GM23338 (cell line): Measurements from ENCODE around the gene NIN. TPM values are rescaled to one million over a fixed set of nuclear protein-coding genes. Genes with fewer than 3 reads are reported as not detected.
A peak's percentile ranks its signal among the peaks of the same experiment; 100 is the strongest.

Experiments used
- ATAC-seq: fragments of 200-7000 bp; cut with Tn5 transposase; 3 replicates; pipeline ENCODE4 v1.9.1; 2020
- DNase-seq: peaks from one replicate; pipeline ENCODE4 v3.0.0-alpha.2; 2015; ENCODE audit warnings: low spot score
- H2AFZ ChIP-seq: fragments of 200-600 bp; sonication (generic); 2 replicates; pipeline ENCODE4 v1.8.0; 2016; ENCODE audit warnings: antibody characterized with exemption, mild to moderate bottlenecking, moderate library complexity
- H3F3A ChIP-seq: fragments of 200-600 bp; sonication (generic); replicated peaks from 2 replicates; pipeline ENCODE4 v1.8.0; 2017; ENCODE audit warnings: antibody characterized with exemption, mixed run types, low read depth
- H3K27ac ChIP-seq: fragments of 200-600 bp; sonication (generic); 2 replicates; pipeline ENCODE4 v1.6.1; 2016; ENCODE audit warnings: low read depth
- H3K27me3 ChIP-seq: fragments of 200-600 bp; sonication (generic); 2 replicates; pipeline ENCODE4 v1.8.0; 2016; ENCODE audit warnings: mild to moderate bottlenecking, mixed run types, moderate library complexity; ENCODE audit not compliant: insufficient read depth
- H3K36me3 ChIP-seq: fragments of 200-600 bp; sonication (generic); 2 replicates; pipeline ENCODE4 v1.8.0; 2016; ENCODE audit warnings: mild to moderate bottlenecking; ENCODE audit not compliant: insufficient read depth
- H3K4me1 ChIP-seq: fragments of 200-600 bp; sonication (generic); 2 replicates; pipeline ENCODE4 v1.8.0; 2016; ENCODE audit warnings: mild to moderate bottlenecking, moderate library complexity; ENCODE audit not compliant: insufficient read depth
- H3K4me2 ChIP-seq: fragments of 200-600 bp; sonication (generic); 2 replicates; pipeline ENCODE4 v1.7.1; 2017; ENCODE audit warnings: mixed run types
- H3K4me3 ChIP-seq: fragments of 200-600 bp; sonication (generic); 2 replicates; pipeline ENCODE4 v1.6.1; 2016; ENCODE audit warnings: mixed run types
- H3K79me2 ChIP-seq: fragments of 200-600 bp; sonication (generic); replicated peaks from 2 replicates; pipeline ENCODE4 v1.8.0; 2017; ENCODE audit warnings: mild to moderate bottlenecking; ENCODE audit not compliant: insufficient read depth
- H3K9me2 ChIP-seq: fragments of 200-600 bp; sonication (generic); 2 replicates; pipeline ENCODE4 v1.8.0; 2017; ENCODE audit not compliant: insufficient read depth
- H4K20me1 ChIP-seq: fragments of 200-600 bp; sonication (generic); replicated peaks from 2 replicates; pipeline ENCODE4 v1.8.0; 2017; ENCODE audit warnings: mild to moderate bottlenecking; ENCODE audit not compliant: insufficient read depth
- H3K27ac Mint-ChIP-seq: 2 replicates; pipeline ENCODE4 v1.8.0; 2020; ENCODE audit warnings: inconsistent platforms, mild to moderate bottlenecking, moderate library complexity, mixed read lengths
- H3K27me3 Mint-ChIP-seq: 3 replicates; pipeline ENCODE4 v1.8.0; 2022; ENCODE audit warnings: low read depth, mild to moderate bottlenecking, moderate library complexity, mixed read lengths, inconsistent platforms; ENCODE audit not compliant: insufficient read depth, poor library complexity
- H3K36me3 Mint-ChIP-seq: 3 replicates; pipeline ENCODE4 v1.8.0; 2021; ENCODE audit warnings: low read depth, mild to moderate bottlenecking, inconsistent platforms, moderate library complexity, mixed read lengths
- H3K4me1 Mint-ChIP-seq: 3 replicates; pipeline ENCODE4 v1.8.0; 2020; ENCODE audit warnings: mild to moderate bottlenecking, inconsistent platforms, mixed read lengths
- H3K4me3 Mint-ChIP-seq: 3 replicates; pipeline ENCODE4 v1.8.0; 2021; ENCODE audit warnings: moderate library complexity, mild to moderate bottlenecking, inconsistent platforms, mixed read lengths
- H3K9me3 Mint-ChIP-seq: 3 replicates; pipeline ENCODE4 v1.8.0; 2020; ENCODE audit warnings: moderate library complexity, mild to moderate bottlenecking, inconsistent platforms, mixed read lengths
- EZH2phosphoT487 ChIP-seq: fragments of 200-600 bp; sonication (generic); IDR thresholded peaks from one replicate; pipeline ENCODE4 v1.8.1; 2018; ENCODE audit warnings: antibody characterized with exemption; ENCODE audit not compliant: unreplicated experiment
- polyA plus RNA-seq: library from polyadenylated mRNA; unstranded; fragments of >200 nt; fragmentation: Nextera tagmentation; extraction: Ambion mirVana; gene quantifications from 2 replicates; pipeline ENCODE4 v1.2.1, GENCODE V29; 2016
- total RNA-seq: library from RNA; depleted of rRNA; stranded (reverse); fragments of >200 nt; shearing (Covaris generic); gene quantifications from 2 replicates; pipeline ENCODE4 v1.2.3, GENCODE V29; 2014
- TF ChIP-seq, protein P1 (sequence below): fragments of 250-450 bp; sonication (Bioruptor Pico); IDR thresholded peaks from 2 replicates; pipeline ENCODE4 v1.5.0; 2020; ENCODE audit warnings: mild to moderate bottlenecking, moderate library complexity
- TF ChIP-seq, protein P2 (sequence below): IDR thresholded peaks from 2 replicates; pipeline ENCODE4 v1.6.1; 2016; ENCODE audit warnings: antibody characterized with exemption

Gene NIN
- total and polyA plus RNA-seq, 2 experiments from 2014 or later: 7.4 to 17.4 TPM

DNA sequence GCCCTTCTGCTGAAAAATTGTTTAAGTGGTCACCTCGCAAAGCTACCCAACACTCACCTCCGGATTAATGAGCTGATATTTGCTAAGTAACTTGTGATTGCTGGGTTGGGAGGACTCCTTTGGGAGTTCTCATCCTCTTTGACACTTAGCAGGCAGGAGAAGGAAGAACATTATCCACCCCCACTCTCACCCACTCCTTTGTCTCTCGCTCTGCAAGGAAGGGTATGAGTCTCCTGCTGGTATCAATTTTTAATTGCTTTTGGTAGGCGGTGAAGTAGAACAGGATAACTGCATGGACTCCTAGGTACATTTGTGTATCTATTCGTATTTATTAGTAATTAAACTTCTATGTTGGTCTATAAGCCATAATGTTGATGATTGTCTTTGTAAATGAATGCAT lies 34.0 kb upstream of the NIN start (continued):
- TF ChIP-seq, protein P1, sequence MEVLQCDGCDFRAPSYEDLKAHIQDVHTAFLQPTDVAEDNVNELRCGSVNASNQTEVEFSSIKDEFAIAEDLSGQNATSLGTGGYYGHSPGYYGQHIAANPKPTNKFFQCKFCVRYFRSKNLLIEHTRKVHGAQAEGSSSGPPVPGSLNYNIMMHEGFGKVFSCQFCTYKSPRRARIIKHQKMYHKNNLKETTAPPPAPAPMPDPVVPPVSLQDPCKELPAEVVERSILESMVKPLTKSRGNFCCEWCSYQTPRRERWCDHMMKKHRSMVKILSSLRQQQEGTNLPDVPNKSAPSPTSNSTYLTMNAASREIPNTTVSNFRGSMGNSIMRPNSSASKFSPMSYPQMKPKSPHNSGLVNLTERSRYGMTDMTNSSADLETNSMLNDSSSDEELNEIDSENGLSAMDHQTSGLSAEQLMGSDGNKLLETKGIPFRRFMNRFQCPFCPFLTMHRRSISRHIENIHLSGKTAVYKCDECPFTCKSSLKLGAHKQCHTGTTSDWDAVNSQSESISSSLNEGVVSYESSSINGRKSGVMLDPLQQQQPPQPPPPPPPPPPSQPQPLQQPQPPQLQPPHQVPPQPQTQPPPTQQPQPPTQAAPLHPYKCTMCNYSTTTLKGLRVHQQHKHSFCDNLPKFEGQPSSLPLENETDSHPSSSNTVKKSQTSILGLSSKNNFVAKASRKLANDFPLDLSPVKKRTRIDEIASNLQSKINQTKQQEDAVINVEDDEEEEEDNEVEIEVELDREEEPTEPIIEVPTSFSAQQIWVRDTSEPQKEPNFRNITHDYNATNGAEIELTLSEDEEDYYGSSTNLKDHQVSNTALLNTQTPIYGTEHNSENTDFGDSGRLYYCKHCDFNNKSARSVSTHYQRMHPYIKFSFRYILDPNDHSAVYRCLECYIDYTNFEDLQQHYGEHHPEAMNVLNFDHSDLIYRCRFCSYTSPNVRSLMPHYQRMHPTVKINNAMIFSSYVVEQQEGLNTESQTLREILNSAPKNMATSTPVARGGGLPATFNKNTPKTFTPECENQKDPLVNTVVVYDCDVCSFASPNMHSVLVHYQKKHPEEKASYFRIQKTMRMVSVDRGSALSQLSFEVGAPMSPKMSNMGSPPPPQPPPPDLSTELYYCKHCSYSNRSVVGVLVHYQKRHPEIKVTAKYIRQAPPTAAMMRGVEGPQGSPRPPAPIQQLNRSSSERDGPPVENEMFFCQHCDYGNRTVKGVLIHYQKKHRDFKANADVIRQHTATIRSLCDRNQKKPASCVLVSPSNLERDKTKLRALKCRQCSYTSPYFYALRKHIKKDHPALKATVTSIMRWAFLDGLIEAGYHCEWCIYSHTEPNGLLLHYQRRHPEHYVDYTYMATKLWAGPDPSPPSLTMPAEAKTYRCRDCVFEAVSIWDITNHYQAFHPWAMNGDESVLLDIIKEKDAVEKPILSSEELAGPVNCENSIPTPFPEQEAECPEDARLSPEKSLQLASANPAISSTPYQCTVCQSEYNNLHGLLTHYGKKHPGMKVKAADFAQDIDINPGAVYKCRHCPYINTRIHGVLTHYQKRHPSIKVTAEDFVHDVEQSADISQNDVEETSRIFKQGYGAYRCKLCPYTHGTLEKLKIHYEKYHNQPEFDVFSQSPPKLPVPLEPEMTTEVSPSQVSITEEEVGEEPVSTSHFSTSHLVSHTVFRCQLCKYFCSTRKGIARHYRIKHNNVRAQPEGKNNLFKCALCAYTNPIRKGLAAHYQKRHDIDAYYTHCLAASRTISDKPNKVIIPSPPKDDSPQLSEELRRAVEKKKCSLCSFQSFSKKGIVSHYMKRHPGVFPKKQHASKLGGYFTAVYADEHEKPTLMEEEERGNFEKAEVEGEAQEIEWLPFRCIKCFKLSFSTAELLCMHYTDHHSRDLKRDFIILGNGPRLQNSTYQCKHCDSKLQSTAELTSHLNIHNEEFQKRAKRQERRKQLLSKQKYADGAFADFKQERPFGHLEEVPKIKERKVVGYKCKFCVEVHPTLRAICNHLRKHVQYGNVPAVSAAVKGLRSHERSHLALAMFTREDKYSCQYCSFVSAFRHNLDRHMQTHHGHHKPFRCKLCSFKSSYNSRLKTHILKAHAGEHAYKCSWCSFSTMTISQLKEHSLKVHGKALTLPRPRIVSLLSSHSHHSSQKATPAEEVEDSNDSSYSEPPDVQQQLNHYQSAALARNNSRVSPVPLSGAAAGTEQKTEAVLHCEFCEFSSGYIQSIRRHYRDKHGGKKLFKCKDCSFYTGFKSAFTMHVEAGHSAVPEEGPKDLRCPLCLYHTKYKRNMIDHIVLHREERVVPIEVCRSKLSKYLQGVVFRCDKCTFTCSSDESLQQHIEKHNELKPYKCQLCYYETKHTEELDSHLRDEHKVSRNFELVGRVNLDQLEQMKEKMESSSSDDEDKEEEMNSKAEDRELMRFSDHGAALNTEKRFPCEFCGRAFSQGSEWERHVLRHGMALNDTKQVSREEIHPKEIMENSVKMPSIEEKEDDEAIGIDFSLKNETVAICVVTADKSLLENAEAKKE (CRISPR knock-in tag): no peak

DNA sequence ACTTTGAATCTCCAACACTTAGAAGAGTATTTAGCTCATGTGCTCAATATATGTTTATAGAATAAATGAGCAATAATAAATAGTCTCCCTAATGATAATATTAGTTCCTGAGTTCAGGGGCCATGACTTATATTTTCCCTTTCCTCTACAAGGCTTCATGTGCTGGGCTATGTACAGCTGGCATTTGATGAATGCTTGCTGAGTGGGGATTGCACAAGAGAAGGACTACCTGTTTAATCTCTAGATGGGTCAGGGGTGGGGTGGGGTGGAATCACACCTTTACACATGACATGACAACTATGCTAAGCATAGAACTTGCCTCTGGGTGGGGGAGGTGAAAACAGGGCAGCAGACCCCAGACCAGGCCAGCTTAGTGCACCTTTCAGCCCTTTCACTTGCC lies 33.3 kb upstream of the NIN start:
- Mint-ChIP-seq H3K4me3 (no peak overlapping the region), H3K27me3 (peaks cover 1% of the 10 kb centered on the region), H3K36me3 (no peaks in the 10 kb centered on the region), H3K9me3 (no peaks in the 10 kb centered on the region), H3K27ac (no peak overlapping the region), H3K4me1 (peaks cover 34% of the 10 kb centered on the region)
- Histone ChIP-seq H3K4me1 (peaks cover 17% of the 10 kb centered on the region), H3K36me3 (no peaks in the 10 kb centered on the region), H3K27me3 (no peaks in the 10 kb centered on the region), H3K4me3 (no peak overlapping the region), H3F3A (no peaks in the 10 kb centered on the region), H3K27ac (no peak overlapping the region), H3K4me2 (no peak overlapping the region), H2AFZ (peak overlapping the region; percentile 12; the same call in 1 of the 2 replicates), H3K79me2 (no peaks in the 10 kb centered on the region), H3K9me2 (no peaks in the 10 kb centered on the region), H4K20me1 (no peaks in the 10 kb centered on the region)
- DNase-seq: no peak
- no peak for ATAC-seq
- TF ChIP-seq EZH2phosphoT487: no peak
- TF ChIP-seq, protein P2, sequence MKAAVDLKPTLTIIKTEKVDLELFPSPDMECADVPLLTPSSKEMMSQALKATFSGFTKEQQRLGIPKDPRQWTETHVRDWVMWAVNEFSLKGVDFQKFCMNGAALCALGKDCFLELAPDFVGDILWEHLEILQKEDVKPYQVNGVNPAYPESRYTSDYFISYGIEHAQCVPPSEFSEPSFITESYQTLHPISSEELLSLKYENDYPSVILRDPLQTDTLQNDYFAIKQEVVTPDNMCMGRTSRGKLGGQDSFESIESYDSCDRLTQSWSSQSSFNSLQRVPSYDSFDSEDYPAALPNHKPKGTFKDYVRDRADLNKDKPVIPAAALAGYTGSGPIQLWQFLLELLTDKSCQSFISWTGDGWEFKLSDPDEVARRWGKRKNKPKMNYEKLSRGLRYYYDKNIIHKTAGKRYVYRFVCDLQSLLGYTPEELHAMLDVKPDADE: no peak
- TF ChIP-seq, protein P1 (CRISPR knock-in tag): no peak
